Measurements from ENCODE around the gene RNF19B. TPM values are rescaled to one million over a fixed set of nuclear protein-coding genes. Genes with fewer than 3 reads are reported as not detected.

The RNF19B gene
- total and polyA plus RNA-seq, 4 donors = 13.8 to 51.5 (median 20.9) TPM

GRCh38 chr1:32893198-32894018, 71.2 kb downstream of the RNF19B start:
- DNase-seq = peak; percentile 54 to 85
- Histone ChIP-seq H3K36me3 (ENCODE audit: control insufficient read depth in 1 of 2, insufficient read depth in 2 of 2, low read length in 1 of 2) (no peaks in the 10 kb centered on the region), H3K4me3 (ENCODE audit: low read length in 2 of 2) (peak overlapping the region in 1 of 2 donors; percentile 25), H3K27ac (ENCODE audit: low read depth in 1 of 2, low read length in 2 of 2) (no peak overlapping the region), H3K9me3 (ENCODE audit: control insufficient read depth, low read length) (no peaks in the 10 kb centered on the region), H3K4me1 (ENCODE audit: control insufficient read depth in 1 of 2, insufficient read depth in 2 of 2, low read length in 2 of 2) (no peaks in the 10 kb centered on the region), H3K27me3 (ENCODE audit: control insufficient read depth in 1 of 2, insufficient read depth in 2 of 2, low read length in 1 of 2) (no peaks in the 10 kb centered on the region)
- intact Hi-C loops (cut with DNase I) = no loop called here
- 2% methylated on average over 44 to 58 of the region's 58 CpGs for WGBS, 2 donors
- ATAC-seq (ENCODE audit: low FRiP score) = no peak

GRCh38 chr1:32892368-32893197, 72.0 kb downstream of the RNF19B start:
- 19 to 21% methylated on average over 37 to 49 of the region's 49 CpGs for WGBS, 2 donors
- DNase-seq = peak; percentile 41 to 79
- Histone ChIP-seq H3K27me3 (ENCODE audit: control insufficient read depth in 1 of 2, insufficient read depth in 2 of 2, low read length in 1 of 2) (no peaks in the 10 kb centered on the region), H3K9me3 (ENCODE audit: control insufficient read depth, low read length) (no peaks in the 10 kb centered on the region), H3K4me1 (ENCODE audit: control insufficient read depth in 1 of 2, insufficient read depth in 2 of 2, low read length in 2 of 2) (no peaks in the 10 kb centered on the region), H3K27ac (ENCODE audit: low read depth in 1 of 2, low read length in 2 of 2) (no peak overlapping the region), H3K4me3 (ENCODE audit: low read length in 2 of 2) (peak overlapping the region in 1 of 2 donors; percentile 25), H3K36me3 (ENCODE audit: control insufficient read depth in 1 of 2, insufficient read depth in 2 of 2, low read length in 1 of 2) (no peaks in the 10 kb centered on the region)
- no peak for ATAC-seq (ENCODE audit: low FRiP score)
- intact Hi-C loops (cut with DNase I) = no loop called here

- ATAC-seq (ENCODE audit: low FRiP score) (no peak), DNase-seq (peak in 1 of 2 donors; percentile 4)
- H3K27ac ChIP-seq (ENCODE audit: low read depth in 1 of 2, low read length in 2 of 2) = no peak overlapping the region
- H3K27me3 ChIP-seq (ENCODE audit: control insufficient read depth in 1 of 2, insufficient read depth in 2 of 2, low read length in 1 of 2) = no peaks in the 10 kb centered on the region
- intact Hi-C loops (cut with DNase I) = no loop called here
- H3K36me3 ChIP-seq (ENCODE audit: control insufficient read depth in 1 of 2, insufficient read depth in 2 of 2, low read length in 1 of 2) = no peaks in the 10 kb centered on the region
- H3K4me3 ChIP-seq (ENCODE audit: low read length in 2 of 2) = no peak overlapping the region
- H3K4me1 ChIP-seq (ENCODE audit: control insufficient read depth in 1 of 2, insufficient read depth in 2 of 2, low read length in 2 of 2) = no peaks in the 10 kb centered on the region
- H3K9me3 ChIP-seq (ENCODE audit: control insufficient read depth, low read length) = no peaks in the 10 kb centered on the region
- 91 to 96% methylated on average over 3 of the region's 3 CpGs for WGBS, 2 donors
Measured at GRCh38 chr1:32891630-32892029, 73.0 kb downstream of the RNF19B start.

- WGBS, 2 donors = 90 to 93% methylated on average over 1 of the region's 1 CpG
- Histone ChIP-seq H3K27ac (ENCODE audit: low read depth in 1 of 2, low read length in 2 of 2) (no peak overlapping the region), H3K4me1 (ENCODE audit: control insufficient read depth in 1 of 2, insufficient read depth in 2 of 2, low read length in 2 of 2) (no peaks in the 10 kb centered on the region), H3K4me3 (ENCODE audit: low read length in 2 of 2) (no peak overlapping the region), H3K27me3 (ENCODE audit: control insufficient read depth in 1 of 2, insufficient read depth in 2 of 2, low read length in 1 of 2) (no peaks in the 10 kb centered on the region), H3K9me3 (ENCODE audit: control insufficient read depth, low read length) (no peaks in the 10 kb centered on the region), H3K36me3 (ENCODE audit: control insufficient read depth in 1 of 2, insufficient read depth in 2 of 2, low read length in 1 of 2) (no peaks in the 10 kb centered on the region)
- intact Hi-C loops (cut with DNase I) = no loop called here
- ATAC-seq (ENCODE audit: low FRiP score) (no peak), DNase-seq (peak; percentile 1 to 39)
Measured at GRCh38 chr1:32891241-32891570, 73.4 kb downstream of the RNF19B start.

- intact Hi-C loops (cut with DNase I) = no loop called here
- Histone ChIP-seq H3K9me3 (ENCODE audit: control insufficient read depth, low read length) (no peaks in the 10 kb centered on the region), H3K36me3 (ENCODE audit: control insufficient read depth in 1 of 2, insufficient read depth in 2 of 2, low read length in 1 of 2) (no peaks in the 10 kb centered on the region), H3K27ac (ENCODE audit: low read depth in 1 of 2, low read length in 2 of 2) (no peak overlapping the region), H3K4me1 (ENCODE audit: control insufficient read depth in 1 of 2, insufficient read depth in 2 of 2, low read length in 2 of 2) (no peaks in the 10 kb centered on the region), H3K27me3 (ENCODE audit: control insufficient read depth in 1 of 2, insufficient read depth in 2 of 2, low read length in 1 of 2) (no peaks in the 10 kb centered on the region), H3K4me3 (ENCODE audit: low read length in 2 of 2) (no peak overlapping the region)
- DNase-seq = peak; percentile 42 to 58
- whole genome bisulfite sequencing, 2 donors = 85% methylated on average over 7 of the region's 7 CpGs
- ATAC-seq (ENCODE audit: low FRiP score) = no peak
Measured at GRCh38 chr1:32890516-32891240, 73.9 kb downstream of the RNF19B start.

GRCh38 chr1:32889731-32890278, 74.8 kb downstream of the RNF19B start:
- 91 to 94% methylated on average over 3 of the region's 3 CpGs for WGBS, 2 donors
- no peaks in the 10 kb centered on the region for H3K27me3 ChIP-seq (ENCODE audit: control insufficient read depth in 1 of 2, insufficient read depth in 2 of 2, low read length in 1 of 2)
- intact Hi-C loops (cut with DNase I) = no loop called here

GRCh38 chr1:32888677-32889420, 75.8 kb downstream of the RNF19B start:
- Histone ChIP-seq H3K4me3 (ENCODE audit: low read length in 2 of 2) (no peak overlapping the region), H3K27ac (ENCODE audit: low read depth in 1 of 2, low read length in 2 of 2) (no peak overlapping the region), H3K27me3 (ENCODE audit: control insufficient read depth in 1 of 2, insufficient read depth in 2 of 2, low read length in 1 of 2) (no peaks in the 10 kb centered on the region), H3K36me3 (ENCODE audit: control insufficient read depth in 1 of 2, insufficient read depth in 2 of 2, low read length in 1 of 2) (no peaks in the 10 kb centered on the region), H3K4me1 (ENCODE audit: control insufficient read depth in 1 of 2, insufficient read depth in 2 of 2, low read length in 2 of 2) (no peaks in the 10 kb centered on the region), H3K9me3 (ENCODE audit: control insufficient read depth, low read length) (no peaks in the 10 kb centered on the region)
- 91 to 93% methylated on average over 24 of the region's 24 CpGs for WGBS, 2 donors
- intact Hi-C loops (cut with DNase I) = no loop called here
- ATAC-seq (ENCODE audit: low FRiP score) (no peak), DNase-seq (peak; percentile 32 to 69)

More at GRCh38 chr1:32889731-32890278, 74.8 kb downstream of the RNF19B start:
- no peaks in the 10 kb centered on the region for H3K4me1 ChIP-seq (ENCODE audit: control insufficient read depth in 1 of 2, insufficient read depth in 2 of 2, low read length in 2 of 2)
- ATAC-seq (ENCODE audit: low FRiP score) (no peak), DNase-seq (peak; percentile 3 to 6)
- no peaks in the 10 kb centered on the region for H3K36me3 ChIP-seq (ENCODE audit: control insufficient read depth in 1 of 2, insufficient read depth in 2 of 2, low read length in 1 of 2)
- H3K4me3 ChIP-seq (ENCODE audit: low read length in 2 of 2) = no peak overlapping the region
- no peak overlapping the region for H3K27ac ChIP-seq (ENCODE audit: low read depth in 1 of 2, low read length in 2 of 2)
- H3K9me3 ChIP-seq (ENCODE audit: control insufficient read depth, low read length) = no peaks in the 10 kb centered on the region

GRCh38 chr1:32888134-32888533, 76.5 kb downstream of the RNF19B start:
- H3K9me3 ChIP-seq (ENCODE audit: control insufficient read depth, low read length) = no peaks in the 10 kb centered on the region
- no peaks in the 10 kb centered on the region for H3K36me3 ChIP-seq (ENCODE audit: control insufficient read depth in 1 of 2, insufficient read depth in 2 of 2, low read length in 1 of 2)
- ATAC-seq (ENCODE audit: low FRiP score) (no peak), DNase-seq (peak; percentile 6 to 40)
- H3K27ac ChIP-seq (ENCODE audit: low read depth in 1 of 2, low read length in 2 of 2) = no peak overlapping the region
- H3K27me3 ChIP-seq (ENCODE audit: control insufficient read depth in 1 of 2, insufficient read depth in 2 of 2, low read length in 1 of 2) = no peaks in the 10 kb centered on the region
- 59 to 73% methylated on average over 3 of the region's 3 CpGs for WGBS, 2 donors
- H3K4me1 ChIP-seq (ENCODE audit: control insufficient read depth in 1 of 2, insufficient read depth in 2 of 2, low read length in 2 of 2) = no peaks in the 10 kb centered on the region
- no peak overlapping the region for H3K4me3 ChIP-seq (ENCODE audit: low read length in 2 of 2)
- intact Hi-C loops (cut with DNase I) = no loop called here
